ENCODE results near the gene ARMH1.

Gene ARMH1

GRCh38 chr1:44674113-44675000 lies at the start of gene ARMH1, which contains the start of gene TMEM53:
Gene ARMH1 (plus strand): TSS chr1:44674714. CDS start chr1:44689698, 14,984 bp downstream.
Gene TMEM53 (minus strand): TSS chr1:44674481. CDS start chr1:44674391, 90 bp downstream.
- DNase-seq (ENCODE audit: low spot score), result peak; percentile 99

- DNase-seq (ENCODE audit: low spot score), result no peak
These were observed 49.2 kb upstream of the ARMH1 start for GRCh38 chr1:44625348-44625747.

GRCh38 chr1:44628962-44629756 lies 45.4 kb upstream of the ARMH1 start:
- DNase-seq (ENCODE audit: low spot score), result peak; percentile 82

GRCh38 chr1:44630116-44630515 lies 44.4 kb upstream of the ARMH1 start:
- peak; percentile 38 for DNase-seq (ENCODE audit: low spot score)

- no peak for DNase-seq (ENCODE audit: low spot score)
These were observed 43.2 kb upstream of the ARMH1 start for GRCh38 chr1:44631333-44631646.

GRCh38 chr1:44631647-44632539 lies 42.6 kb upstream of the ARMH1 start:
- DNase-seq (ENCODE audit: low spot score), result peak; percentile 91

- no peak for DNase-seq (ENCODE audit: low spot score)
These were observed 41.9 kb upstream of the ARMH1 start for GRCh38 chr1:44632598-44632997.

GRCh38 chr1:44634606-44635189 lies 39.8 kb upstream of the ARMH1 start:
- no peak for DNase-seq (ENCODE audit: low spot score)

- no peak for DNase-seq (ENCODE audit: low spot score)
These were observed 39.1 kb upstream of the ARMH1 start for GRCh38 chr1:44635439-44635838.

- no peak for DNase-seq (ENCODE audit: low spot score)
These were observed 38.3 kb upstream of the ARMH1 start for GRCh38 chr1:44636083-44636687.

- DNase-seq (ENCODE audit: low spot score), result peak; percentile 31
These were observed 37.6 kb upstream of the ARMH1 start for GRCh38 chr1:44636688-44637598.

GRCh38 chr1:44637702-44638411 lies 36.7 kb upstream of the ARMH1 start:
- DNase-seq (ENCODE audit: low spot score), result no peak

GRCh38 chr1:44640200-44640853 lies 34.2 kb upstream of the ARMH1 start:
- DNase-seq (ENCODE audit: low spot score), result no peak

- no peak for DNase-seq (ENCODE audit: low spot score)
These were observed 33.1 kb upstream of the ARMH1 start for GRCh38 chr1:44641126-44642102.

- no peak for DNase-seq (ENCODE audit: low spot score)
These were observed 32.3 kb upstream of the ARMH1 start for GRCh38 chr1:44642255-44642654.

- no peak for DNase-seq (ENCODE audit: low spot score)
These were observed 31.6 kb upstream of the ARMH1 start for GRCh38 chr1:44642925-44643324.

GRCh38 chr1:44643721-44644334 lies 30.7 kb upstream of the ARMH1 start:
- DNase-seq (ENCODE audit: low spot score), result no peak

All from AG08395 (cell line).